Subcutaneous abdominal adipose tissue (tissue), 5 donors: Measurements from ENCODE around the gene TRIM43B.
"Not testable (repeated sequence)": the region's sequence is repeated elsewhere in the genome, so short reads cannot be mapped to it uniquely, and the experiment has no call there.

Experiments used
- H3K27ac ChIP-seq: one replicate; pipeline ENCODE4 v1.7.0; 2013; ENCODE audit warnings: low read depth, mild to moderate bottlenecking, inconsistent platforms, low read length, moderate library complexity
- H3K27me3 ChIP-seq, 5 donors: one replicate each; pipeline ENCODE4 v1.7.0; 2013; ENCODE audit warnings: low read length in 5 of 5, inconsistent platforms in 1 of 5; ENCODE audit not compliant: control insufficient read depth in 5 of 5, insufficient read depth in 4 of 5
- H3K36me3 ChIP-seq, 5 donors: one replicate each; pipeline ENCODE4 v1.7.0; 2013; ENCODE audit warnings: low read length in 5 of 5; ENCODE audit not compliant: control insufficient read depth in 5 of 5, insufficient read depth in 5 of 5
- H3K4me1 ChIP-seq, 5 donors: one replicate each; pipeline ENCODE4 v1.7.0; 2013; ENCODE audit warnings: low read length in 5 of 5, mild to moderate bottlenecking in 3 of 5, moderate library complexity in 1 of 5; ENCODE audit not compliant: control insufficient read depth in 5 of 5, insufficient read depth in 5 of 5
- H3K4me3 ChIP-seq, 5 donors: one replicate each; pipeline ENCODE4 v1.7.0; 2013; ENCODE audit warnings: low read length in 5 of 5, low read depth in 1 of 5
- H3K9ac ChIP-seq, 5 donors: one replicate each; pipeline ENCODE4 v1.7.0; 2013; ENCODE audit warnings: low read length in 5 of 5, mild to moderate bottlenecking in 4 of 5, moderate library complexity in 3 of 5
- H3K9me3 ChIP-seq, 5 donors: one replicate each; pipeline ENCODE4 v1.7.0; 2013; ENCODE audit warnings: low read length in 5 of 5; ENCODE audit not compliant: control insufficient read depth in 5 of 5
- donor health status: healthy.
- donor health status: healthy.
- donor health status: healthy.
- donor health status: healthy.
- donor health status: healthy.

The TRIM43B gene

GRCh38 chr2:95435162-95435871 is 49.2 kb downstream of the TRIM43B start:
- H3K36me3 ChIP-seq, H3K4me3 ChIP-seq, H3K9ac ChIP-seq, H3K27ac ChIP-seq, H3K9me3 ChIP-seq, H3K4me1 ChIP-seq, H3K27me3 ChIP-seq: not testable (repeated sequence)

GRCh38 chr2:95434507-95435076 is 50.0 kb downstream of the TRIM43B start:
- not testable (repeated sequence) for H3K36me3 ChIP-seq, H3K4me3 ChIP-seq, H3K27ac ChIP-seq, H3K4me1 ChIP-seq, H3K27me3 ChIP-seq, H3K9ac ChIP-seq, H3K9me3 ChIP-seq

- not testable (repeated sequence) for H3K36me3 ChIP-seq, H3K4me3 ChIP-seq, H3K9me3 ChIP-seq, H3K9ac ChIP-seq, H3K27me3 ChIP-seq, H3K27ac ChIP-seq, H3K4me1 ChIP-seq
Observed at GRCh38 chr2:95433973-95434372, 50.6 kb downstream of the TRIM43B start.

GRCh38 chr2:95433373-95433772 is 51.2 kb downstream of the TRIM43B start:
- not testable (repeated sequence) for H3K9ac ChIP-seq, H3K36me3 ChIP-seq, H3K27me3 ChIP-seq, H3K27ac ChIP-seq, H3K4me1 ChIP-seq, H3K4me3 ChIP-seq, H3K9me3 ChIP-seq

GRCh38 chr2:95429748-95430467 is 54.6 kb downstream of the TRIM43B start:
- not testable (repeated sequence) for H3K4me1 ChIP-seq, H3K9ac ChIP-seq, H3K9me3 ChIP-seq, H3K4me3 ChIP-seq, H3K27ac ChIP-seq, H3K36me3 ChIP-seq, H3K27me3 ChIP-seq

- H3K36me3 ChIP-seq, H3K27me3 ChIP-seq, H3K9ac ChIP-seq, H3K9me3 ChIP-seq, H3K27ac ChIP-seq, H3K4me1 ChIP-seq, H3K4me3 ChIP-seq: not testable (repeated sequence)
Observed at GRCh38 chr2:95427196-95427867, 57.2 kb downstream of the TRIM43B start.
